Lung microvascular endothelial cell (primary cell): ENCODE results near the gene MDGA2. TPM values are rescaled to one million over a fixed set of nuclear protein-coding genes. Genes with fewer than 3 reads are reported as not detected.

Experiments
- DNase-seq, 2 donors: peaks; one replicate each; pipeline versions ENCODE4 v3.0.0 to v3.0.0-alpha.2; 2010; ENCODE audit warnings: low read depth in 2 of 2
- total RNA-seq: library from RNA; depleted of rRNA; stranded (reverse); fragments of >200 nt; gene quantifications from 2 replicates; pipeline ENCODE4 v1.2.1, GENCODE V29; 2014

The MDGA2 gene
- total RNA-seq, 1 donor from 2014 or later: not detected

GRCh38 chr14:47490766-47491165 is 184.6 kb downstream of the MDGA2 start:
- DNase-seq: no peak

GRCh38 chr14:47490353-47490752 is 185.1 kb downstream of the MDGA2 start:
- DNase-seq: no peak

- DNase-seq: no peak
Observed at GRCh38 chr14:47485421-47485820, 190.0 kb downstream of the MDGA2 start.

- no peak for DNase-seq
Observed at GRCh38 chr14:47483449-47483848, 192.0 kb downstream of the MDGA2 start.

- no peak for DNase-seq
Observed at GRCh38 chr14:47471075-47471474, 204.3 kb downstream of the MDGA2 start.

- no peak for DNase-seq
Observed at GRCh38 chr14:47466916-47467315, 208.5 kb downstream of the MDGA2 start.

- no peak for DNase-seq
Observed at GRCh38 chr14:47454025-47454424, 221.4 kb downstream of the MDGA2 start.

GRCh38 chr14:47447076-47447475 is 228.3 kb downstream of the MDGA2 start:
- no peak for DNase-seq

GRCh38 chr14:47442211-47442610 is 233.2 kb downstream of the MDGA2 start:
- DNase-seq: no peak

GRCh38 chr14:47439953-47440352 is 235.5 kb downstream of the MDGA2 start:
- DNase-seq: no peak

- no peak for DNase-seq
Observed at GRCh38 chr14:47438650-47439140, 236.7 kb downstream of the MDGA2 start.

GRCh38 chr14:47435331-47435965 is 240.0 kb downstream of the MDGA2 start:
- no peak for DNase-seq

GRCh38 chr14:47427629-47428028 is 247.8 kb downstream of the MDGA2 start:
- no peak for DNase-seq

GRCh38 chr14:47425302-47425701 is 250.1 kb downstream of the MDGA2 start:
- no peak for DNase-seq

GRCh38 chr14:47422191-47422590 is 253.2 kb downstream of the MDGA2 start:
- no peak for DNase-seq

- DNase-seq: no peak
Observed at GRCh38 chr14:47411523-47411922, 263.9 kb downstream of the MDGA2 start.

GRCh38 chr14:47392326-47392725 is 283.1 kb downstream of the MDGA2 start:
- no peak for DNase-seq

GRCh38 chr14:47390831-47391504 is 284.4 kb downstream of the MDGA2 start:
- no peak for DNase-seq

GRCh38 chr14:47389535-47389934 is 285.9 kb downstream of the MDGA2 start:
- no peak for DNase-seq

- no peak for DNase-seq
Observed at GRCh38 chr14:47366006-47366405, 309.4 kb downstream of the MDGA2 start.

- DNase-seq: no peak
Observed at GRCh38 chr14:47365233-47365632, 310.2 kb downstream of the MDGA2 start.

GRCh38 chr14:47353186-47353585 is 322.2 kb downstream of the MDGA2 start:
- DNase-seq: no peak

GRCh38 chr14:47346849-47347248 is 328.6 kb downstream of the MDGA2 start:
- DNase-seq: no peak
